WERI-Rb-1 (cell line): Measurements from ENCODE around the gene PTPRG.
A peak's percentile ranks its signal among the peaks of the same experiment; 100 is the strongest.

Experiments
- DNase-seq: peaks from one replicate; pipeline ENCODE4 v3.0.0-alpha.2; 2020
- H3K27ac ChIP-seq: fragments of 250-450 bp; sonication (Bioruptor Pico); 2 replicates; pipeline ENCODE4 v1.5.1; 2020; ENCODE audit warnings: mild to moderate bottlenecking, moderate library complexity
- H3K27me3 ChIP-seq: fragments of 250-450 bp; sonication (Bioruptor Pico); 2 replicates; pipeline ENCODE4 v1.5.1; 2021; ENCODE audit warnings: mild to moderate bottlenecking, low read depth, moderate library complexity; ENCODE audit not compliant: insufficient read depth, severe bottlenecking
- H3K36me3 ChIP-seq: fragments of 250-450 bp; sonication (Bioruptor Pico); 2 replicates; pipeline ENCODE4 v1.5.1; 2020; ENCODE audit warnings: mild to moderate bottlenecking, moderate library complexity
- H3K4me3 ChIP-seq: 2 replicates; pipeline ENCODE4 v1.5.1; 2011; ENCODE audit warnings: low read depth, mild to moderate bottlenecking, control low read depth, low read length
- H3K9me3 ChIP-seq: fragments of 250-450 bp; sonication (Bioruptor Pico); 2 replicates; pipeline ENCODE4 v1.5.1; 2021; ENCODE audit warnings: mild to moderate bottlenecking, moderate library complexity; ENCODE audit not compliant: severe bottlenecking
- TF ChIP-seq, protein P1 (sequence below): IDR thresholded peaks from 2 replicates; pipeline ENCODE4 v1.5.1; 2011; ENCODE audit warnings: low read depth, mild to moderate bottlenecking, control low read depth, inconsistent platforms, low read length

Gene PTPRG

DNA sequence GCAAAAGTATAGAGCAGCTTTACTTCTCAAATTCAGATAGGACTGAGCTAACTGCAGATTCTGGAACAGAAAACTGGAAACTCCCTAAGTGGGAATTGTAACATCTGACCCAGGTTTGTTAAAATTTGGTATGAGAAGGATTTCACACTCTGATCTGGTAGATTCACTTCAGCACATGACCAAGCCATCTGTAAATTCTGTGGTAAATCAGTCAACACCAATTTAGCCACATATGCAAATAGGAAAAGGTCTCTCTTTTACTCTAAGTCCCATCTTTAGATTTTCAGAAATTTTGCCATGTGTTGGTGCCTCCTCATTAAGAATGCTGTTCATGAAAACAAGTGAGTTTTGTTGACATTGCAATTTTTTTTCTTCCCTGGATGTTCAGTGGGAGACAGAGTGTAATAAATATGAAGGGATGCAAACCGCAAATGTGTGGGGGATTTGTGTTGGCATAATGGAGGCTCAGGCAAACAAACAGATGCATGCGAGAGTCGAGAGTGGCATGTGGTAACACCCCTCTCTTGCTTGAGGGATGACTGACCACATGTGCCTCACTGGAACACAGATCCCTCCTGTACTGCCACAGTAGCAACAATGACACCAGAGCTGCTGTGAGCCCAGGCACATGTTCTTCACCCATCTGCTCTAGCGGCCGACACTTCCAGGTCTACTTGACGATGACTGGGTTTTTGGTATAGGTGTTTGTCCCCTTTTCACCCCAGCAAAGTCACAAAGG, 665.4 kb downstream of the PTPRG start:
- no peak overlapping the region for H3K27ac ChIP-seq
- no peaks in the 10 kb centered on the region for H3K27me3 ChIP-seq
- TF ChIP-seq, protein P1, sequence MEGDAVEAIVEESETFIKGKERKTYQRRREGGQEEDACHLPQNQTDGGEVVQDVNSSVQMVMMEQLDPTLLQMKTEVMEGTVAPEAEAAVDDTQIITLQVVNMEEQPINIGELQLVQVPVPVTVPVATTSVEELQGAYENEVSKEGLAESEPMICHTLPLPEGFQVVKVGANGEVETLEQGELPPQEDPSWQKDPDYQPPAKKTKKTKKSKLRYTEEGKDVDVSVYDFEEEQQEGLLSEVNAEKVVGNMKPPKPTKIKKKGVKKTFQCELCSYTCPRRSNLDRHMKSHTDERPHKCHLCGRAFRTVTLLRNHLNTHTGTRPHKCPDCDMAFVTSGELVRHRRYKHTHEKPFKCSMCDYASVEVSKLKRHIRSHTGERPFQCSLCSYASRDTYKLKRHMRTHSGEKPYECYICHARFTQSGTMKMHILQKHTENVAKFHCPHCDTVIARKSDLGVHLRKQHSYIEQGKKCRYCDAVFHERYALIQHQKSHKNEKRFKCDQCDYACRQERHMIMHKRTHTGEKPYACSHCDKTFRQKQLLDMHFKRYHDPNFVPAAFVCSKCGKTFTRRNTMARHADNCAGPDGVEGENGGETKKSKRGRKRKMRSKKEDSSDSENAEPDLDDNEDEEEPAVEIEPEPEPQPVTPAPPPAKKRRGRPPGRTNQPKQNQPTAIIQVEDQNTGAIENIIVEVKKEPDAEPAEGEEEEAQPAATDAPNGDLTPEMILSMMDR = no peak
- peaks cover 18% of the 10 kb centered on the region for H3K36me3 ChIP-seq
- DNase-seq = no peak
- H3K9me3 ChIP-seq = no peaks in the 10 kb centered on the region
- no peak overlapping the region for H3K4me3 ChIP-seq

DNA sequence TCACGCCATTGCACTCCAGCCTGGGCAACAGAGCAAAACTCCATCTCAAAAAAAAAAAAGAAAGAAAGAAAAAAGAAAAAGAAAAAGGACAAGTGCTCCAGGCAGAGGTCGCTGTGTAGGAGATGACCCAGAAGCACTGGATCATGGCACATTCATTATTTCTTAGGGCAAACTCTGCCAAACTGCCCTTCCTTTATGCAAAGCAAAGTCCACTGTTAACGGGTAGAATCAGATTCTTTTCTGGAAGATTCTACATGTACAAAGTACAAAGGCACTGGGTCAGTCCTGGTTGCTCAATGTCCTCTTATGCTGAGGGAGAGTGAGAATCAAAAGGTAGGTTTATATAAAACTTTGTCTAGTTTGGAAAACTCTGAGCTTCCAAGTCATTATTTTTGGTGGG, 667.1 kb downstream of the PTPRG start:
- TF ChIP-seq, protein P1 = no peak
- Histone ChIP-seq H3K36me3 (peaks cover 6% of the 10 kb centered on the region; the same call in 1 of the 2 replicates), H3K9me3 (no peaks in the 10 kb centered on the region), H3K4me3 (no peak overlapping the region), H3K27ac (no peak overlapping the region), H3K27me3 (no peaks in the 10 kb centered on the region)
- no peak for DNase-seq

DNA sequence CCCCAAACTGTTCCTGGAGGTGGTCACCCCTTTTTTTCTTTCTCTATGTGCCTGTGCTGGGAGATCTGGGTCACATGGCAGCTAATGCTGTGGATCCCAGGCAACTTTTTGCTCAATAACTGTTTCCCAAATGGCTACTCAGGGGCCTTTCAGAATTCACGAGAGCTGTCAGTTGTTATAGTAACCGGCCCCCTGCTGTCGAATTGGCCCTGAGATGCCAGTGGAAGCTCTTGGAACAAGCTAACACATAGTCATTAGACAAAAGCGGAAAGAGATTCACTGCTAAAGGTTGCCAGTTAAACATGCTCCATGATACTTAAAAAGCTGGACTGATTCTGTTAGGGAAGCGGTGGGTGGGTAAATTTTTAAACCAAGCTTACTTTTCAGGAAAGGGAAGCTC, 667.8 kb downstream of the PTPRG start:
- TF ChIP-seq, protein P1 = no peak
- H3K4me3 ChIP-seq = no peak overlapping the region
- no peak for DNase-seq
- peaks cover 5% of the 10 kb centered on the region; the same call in 1 of the 2 replicates for H3K36me3 ChIP-seq
- H3K27me3 ChIP-seq = no peaks in the 10 kb centered on the region
- no peak overlapping the region for H3K27ac ChIP-seq
- no peaks in the 10 kb centered on the region for H3K9me3 ChIP-seq

DNA sequence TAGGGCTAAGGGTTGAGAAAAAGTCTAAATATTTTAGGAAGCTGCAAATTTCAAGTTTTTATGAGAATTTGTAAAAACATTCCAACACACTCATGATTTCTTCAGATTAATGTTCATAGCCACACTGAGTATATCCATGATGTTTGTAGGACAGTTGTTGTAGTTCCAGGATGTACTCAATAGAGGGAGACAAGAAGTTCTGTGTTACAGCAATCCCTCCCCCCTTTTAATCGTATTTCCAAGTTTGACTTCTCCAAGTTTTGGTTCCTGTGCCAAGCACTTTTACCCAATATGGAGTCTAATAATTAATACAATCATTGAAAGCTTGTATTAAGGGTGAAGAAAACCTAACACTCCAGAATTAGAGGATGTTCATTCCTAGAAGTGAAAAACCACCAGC, 668.5 kb downstream of the PTPRG start:
- Histone ChIP-seq H3K36me3 (no peaks in the 10 kb centered on the region; the same call in 1 of the 2 replicates), H3K9me3 (no peaks in the 10 kb centered on the region), H3K27ac (no peak overlapping the region), H3K4me3 (no peak overlapping the region), H3K27me3 (no peaks in the 10 kb centered on the region)
- TF ChIP-seq, protein P1 = peak; percentile 54
- DNase-seq = no peak

DNA sequence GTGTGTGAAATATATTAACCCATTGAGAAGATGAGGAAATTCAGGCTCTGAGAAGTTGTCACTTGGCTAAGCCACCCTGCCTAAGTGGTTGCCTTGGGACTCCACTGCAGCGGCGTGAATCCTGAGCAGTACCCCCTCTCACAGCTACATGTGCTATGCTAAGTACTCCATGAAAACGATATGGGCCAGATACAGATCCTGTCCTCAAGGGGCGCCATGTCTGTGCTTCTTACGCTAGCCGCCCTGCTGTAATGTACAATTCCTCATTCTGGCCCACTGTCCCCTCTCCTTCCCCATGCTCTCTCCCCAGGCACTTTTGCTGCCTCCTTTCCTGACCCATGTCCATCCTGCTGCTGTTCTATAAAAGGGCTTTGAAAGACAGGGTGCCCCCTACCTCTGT, 671.7 kb downstream of the PTPRG start:
- H3K4me3 ChIP-seq = no peak overlapping the region
- H3K36me3 ChIP-seq = no peaks in the 10 kb centered on the region
- H3K27ac ChIP-seq = no peak overlapping the region
- TF ChIP-seq, protein P1 = peak; percentile 30; the same call in 1 of the 2 replicates
- no peaks in the 10 kb centered on the region for H3K27me3 ChIP-seq
- H3K9me3 ChIP-seq = no peaks in the 10 kb centered on the region
- DNase-seq = peak; percentile 15

DNA sequence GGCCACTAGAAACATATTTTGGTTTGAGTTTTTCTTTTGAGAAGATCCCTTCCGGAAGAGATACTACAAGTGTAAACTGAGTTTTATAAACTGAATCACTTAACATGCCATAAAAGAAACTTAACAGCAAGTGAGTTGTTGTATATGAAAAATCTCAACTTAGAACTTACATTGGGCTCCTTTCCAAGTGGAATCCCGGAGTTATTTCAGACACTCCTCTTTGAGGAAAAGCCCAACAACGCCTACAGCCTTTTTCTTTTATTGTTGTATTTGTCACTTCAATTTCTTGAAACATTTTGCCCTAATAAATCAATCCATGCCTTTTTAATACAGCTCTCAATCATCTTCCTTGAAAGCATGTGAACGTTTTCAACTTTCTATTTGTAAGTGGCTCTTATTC, 674.6 kb downstream of the PTPRG start:
- TF ChIP-seq, protein P1 = no peak
- DNase-seq = no peak
- Histone ChIP-seq H3K27ac (no peak overlapping the region), H3K4me3 (no peak overlapping the region), H3K9me3 (no peaks in the 10 kb centered on the region), H3K27me3 (no peaks in the 10 kb centered on the region), H3K36me3 (no peaks in the 10 kb centered on the region)
